IPS DF 6.9 (cell line): ENCODE results near the gene ASTN1.

Experiments
- DNase-seq: peaks from one replicate; pipeline ENCODE4 v3.0.0-alpha.2; 2013; ENCODE audit warnings: low read depth, low spot score
- H3K27ac ChIP-seq: one replicate; pipeline ENCODE4 v1.5.1; 2013; ENCODE audit warnings: low read length, control low read depth
- H3K27me3 ChIP-seq: 2 replicates; pipeline ENCODE4 v1.6.1; 2013; ENCODE audit warnings: mild to moderate bottlenecking, low read length; ENCODE audit not compliant: control insufficient read depth, insufficient read depth
- H3K36me3 ChIP-seq: 2 replicates; pipeline ENCODE4 v1.6.1; 2013; ENCODE audit warnings: low read length; ENCODE audit not compliant: control insufficient read depth, insufficient read depth
- H3K4me1 ChIP-seq: 2 replicates; pipeline ENCODE4 v1.6.1; 2013; ENCODE audit warnings: low read length; ENCODE audit not compliant: control insufficient read depth, insufficient read depth
- H3K4me3 ChIP-seq: 2 replicates; pipeline ENCODE4 v1.5.1; 2013; ENCODE audit warnings: mild to moderate bottlenecking, low read length
- H3K9me3 ChIP-seq: 2 replicates; pipeline ENCODE4 v1.6.1; 2013; ENCODE audit warnings: low read length, inconsistent platforms; ENCODE audit not compliant: control insufficient read depth, insufficient read depth
- WGBS: extraction: QIAGEN DNeasy Blood & Tissue Kit; methylation state at CpG from one replicate; pipeline ENCODE4 v1.1.7; 2013; ENCODE audit warnings: mixed read lengths, missing lambda C conversion rate; ENCODE audit not compliant: insufficient read length, insufficient coverage; 5-methylcytosine and 5-hydroxymethylcytosine counted together

The ASTN1 gene

GRCh38 chr1:177183836-177184235, 19.3 kb upstream of the ASTN1 start:
- Histone ChIP-seq H3K27me3 (peaks cover 6% of the 10 kb centered on the region; the same call in 1 of the 2 replicates), H3K36me3 (no peaks in the 10 kb centered on the region), H3K9me3 (no peaks in the 10 kb centered on the region), H3K4me3 (no peak overlapping the region), H3K4me1 (no peaks in the 10 kb centered on the region), H3K27ac (no peak overlapping the region)
- no CpG with 5 or more reads among the region's 2 CpGs for WGBS
- no peak for DNase-seq

- no peak for DNase-seq
- no peak overlapping the region for H3K27ac ChIP-seq
- H3K4me1 ChIP-seq: no peaks in the 10 kb centered on the region
- H3K4me3 ChIP-seq: peak overlapping the region; percentile 28; the same call in 1 of the 2 replicates
- H3K9me3 ChIP-seq: no peaks in the 10 kb centered on the region
- no CpG with 5 or more reads among the region's 32 CpGs for WGBS
- peaks cover 6% of the 10 kb centered on the region; the same call in 1 of the 2 replicates for H3K27me3 ChIP-seq
- no peaks in the 10 kb centered on the region for H3K36me3 ChIP-seq
Measured at GRCh38 chr1:177181631-177182291, 17.2 kb upstream of the ASTN1 start.

GRCh38 chr1:177181280-177181630, 16.7 kb upstream of the ASTN1 start:
- Histone ChIP-seq H3K4me1 (no peaks in the 10 kb centered on the region), H3K4me3 (peak overlapping the region; percentile 25; the same call in 1 of the 2 replicates)

GRCh38 chr1:177174921-177175634, 10.6 kb upstream of the ASTN1 start:
- H3K4me1 ChIP-seq: peaks cover 3% of the 10 kb centered on the region; the same call in 1 of the 2 replicates
- H3K27me3 ChIP-seq: peaks cover 25% of the 10 kb centered on the region
- no peaks in the 10 kb centered on the region for H3K9me3 ChIP-seq
- H3K27ac ChIP-seq: no peak overlapping the region
- no peak overlapping the region for H3K4me3 ChIP-seq
- H3K36me3 ChIP-seq: no peaks in the 10 kb centered on the region
- no CpG with 5 or more reads among the region's 6 CpGs for WGBS
- no peak for DNase-seq

More at GRCh38 chr1:177181280-177181630, 16.7 kb upstream of the ASTN1 start:
- H3K27ac ChIP-seq: no peak overlapping the region
- H3K36me3 ChIP-seq: no peaks in the 10 kb centered on the region
- WGBS: no CpG with 5 or more reads among the region's 13 CpGs
- no peak for DNase-seq
- H3K27me3 ChIP-seq: peaks cover 6% of the 10 kb centered on the region; the same call in 1 of the 2 replicates
- no peaks in the 10 kb centered on the region for H3K9me3 ChIP-seq

GRCh38 chr1:177173976-177174375, 9.5 kb upstream of the ASTN1 start:
- Histone ChIP-seq H3K36me3 (no peaks in the 10 kb centered on the region), H3K27me3 (peaks cover 26% of the 10 kb centered on the region), H3K9me3 (no peaks in the 10 kb centered on the region), H3K4me1 (peaks cover 3% of the 10 kb centered on the region; the same call in 1 of the 2 replicates), H3K4me3 (no peak overlapping the region), H3K27ac (no peak overlapping the region)
- DNase-seq: no peak
- WGBS: no CpG with 5 or more reads among the region's 2 CpGs

- H3K4me1 ChIP-seq: peaks cover 3% of the 10 kb centered on the region; the same call in 1 of the 2 replicates
Measured at GRCh38 chr1:177172866-177173265, 8.4 kb upstream of the ASTN1 start.

GRCh38 chr1:177172272-177172671, 7.8 kb upstream of the ASTN1 start:
- no peak for DNase-seq
- no CpG with 5 or more reads among the region's 3 CpGs for WGBS
- peaks cover 3% of the 10 kb centered on the region; the same call in 1 of the 2 replicates for H3K4me1 ChIP-seq
- no peaks in the 10 kb centered on the region for H3K9me3 ChIP-seq
- H3K27ac ChIP-seq: no peak overlapping the region
- H3K36me3 ChIP-seq: no peaks in the 10 kb centered on the region
- peaks cover 26% of the 10 kb centered on the region for H3K27me3 ChIP-seq
- H3K4me3 ChIP-seq: no peak overlapping the region

More at GRCh38 chr1:177172866-177173265, 8.4 kb upstream of the ASTN1 start:
- Histone ChIP-seq H3K4me3 (no peak overlapping the region), H3K27ac (no peak overlapping the region), H3K36me3 (no peaks in the 10 kb centered on the region), H3K27me3 (peaks cover 26% of the 10 kb centered on the region), H3K9me3 (no peaks in the 10 kb centered on the region)
- WGBS: no CpG with 5 or more reads among the region's 3 CpGs
- DNase-seq: no peak

- Histone ChIP-seq H3K4me3 (peak overlapping the region; percentile 67; the same call in 1 of the 2 replicates), H3K27me3 (peaks cover 27% of the 10 kb centered on the region), H3K4me1 (peaks cover 3% of the 10 kb centered on the region; the same call in 1 of the 2 replicates), H3K27ac (no peak overlapping the region), H3K36me3 (no peaks in the 10 kb centered on the region), H3K9me3 (no peaks in the 10 kb centered on the region)
- DNase-seq: no peak
- no CpG with 5 or more reads among the region's 8 CpGs for WGBS
Measured at GRCh38 chr1:177171536-177172123, 7.1 kb upstream of the ASTN1 start.

- Histone ChIP-seq H3K4me1 (peaks cover 3% of the 10 kb centered on the region; the same call in 1 of the 2 replicates), H3K36me3 (no peaks in the 10 kb centered on the region), H3K9me3 (no peaks in the 10 kb centered on the region), H3K27ac (no peak within 1 kb of the TSS), H3K27me3 (peaks cover 28% of the 10 kb centered on the region), H3K4me3 (peak within 1 kb of the TSS; percentile 67; the same call in 1 of the 2 replicates)
- WGBS: no CpG with 5 or more reads among the region's 49 CpGs
- no peak for DNase-seq
Measured at GRCh38 chr1:177170756-177171535, 6.4 kb upstream of the ASTN1 start, which contains the start of gene BRINP2. Gene BRINP2, plus strand, starts transcription at chr1:177170958. Its CDS starts 58,919 bp downstream, at chr1:177229877.

GRCh38 chr1:177165069-177165439, 542 bp upstream of the ASTN1 start:
- no CpG with 5 or more reads among the region's 9 CpGs for WGBS
- H3K4me3 ChIP-seq: peak overlapping the region; percentile 88; the same call in 1 of the 2 replicates
- no peak overlapping the region for H3K27ac ChIP-seq
- H3K27me3 ChIP-seq: peaks cover 17% of the 10 kb centered on the region; the same call in 1 of the 2 replicates
- no peaks in the 10 kb centered on the region for H3K9me3 ChIP-seq
- no peak for DNase-seq
- no peaks in the 10 kb centered on the region for H3K4me1 ChIP-seq
- H3K36me3 ChIP-seq: no peaks in the 10 kb centered on the region
